Tibial artery (tissue), 4 donors: ENCODE measurements around the gene FAM241A.

ENCODE experiments used
- DNase-seq, 2 donors: peaks; one replicate each; pipeline ENCODE4 v3.0.0-alpha.2; 2019
- H3K27ac ChIP-seq, 2 donors: fragments of 200-600 bp; sonication (generic) in 1 of 2; 1 replicate in 1 of 2; 2 replicates in 1 of 2; pipeline ENCODE4 v1.5.1; 2018 to 2019; ENCODE audit warnings: mild to moderate bottlenecking in 1 of 2
- H3K27me3 ChIP-seq, 2 donors: fragments of 200-600 bp; sonication (generic) in 1 of 2; one replicate each; pipeline versions ENCODE4 v1.5.1 to v1.6.0; 2016 to 2019
- H3K36me3 ChIP-seq, 3 donors: fragments of 200-600 bp; sonication (generic) in 2 of 3; one replicate each; pipeline ENCODE4 v1.5.1; 2016 to 2019; ENCODE audit warnings: mild to moderate bottlenecking in 2 of 3
- H3K4me1 ChIP-seq, 4 donors: fragments of 200-600 bp; sonication (generic) in 2 of 4; 1 replicate in 3 of 4; 2 replicates in 1 of 4; pipeline ENCODE4 v1.5.1; 2016 to 2019
- H3K4me3 ChIP-seq, 2 donors: fragments of 200-600 bp; sonication (generic) in 1 of 2; 1 replicate in 1 of 2; 2 replicates in 1 of 2; pipeline ENCODE4 v1.5.1; 2018 to 2019; ENCODE audit warnings: mild to moderate bottlenecking in 2 of 2
- H3K9me3 ChIP-seq, 3 donors: fragments of 200-600 bp; sonication (generic) in 1 of 3; one replicate each; pipeline ENCODE4 v1.5.1; 2016 to 2019
- intact Hi-C: fragments of 100-400 bp; cut with DNase I; formaldehyde crosslinking; loops from one replicate; pipeline ENCODE4 v1.15.0; 2023; ENCODE audit warnings: low total_unique reads
- TF ChIP-seq, protein P1 (sequence below), 2 experiments: fragments of 200-600 bp in 1 of 2; fragments of 450-650 bp in 1 of 2; IDR thresholded peaks; one replicate each; pipeline ENCODE4 v1.5.1; 2017 to 2019; ENCODE audit warnings: antibody characterized with exemption in 2 of 2, mild to moderate bottlenecking in 1 of 2, moderate library complexity in 1 of 2

FAM241A gene

DNA sequence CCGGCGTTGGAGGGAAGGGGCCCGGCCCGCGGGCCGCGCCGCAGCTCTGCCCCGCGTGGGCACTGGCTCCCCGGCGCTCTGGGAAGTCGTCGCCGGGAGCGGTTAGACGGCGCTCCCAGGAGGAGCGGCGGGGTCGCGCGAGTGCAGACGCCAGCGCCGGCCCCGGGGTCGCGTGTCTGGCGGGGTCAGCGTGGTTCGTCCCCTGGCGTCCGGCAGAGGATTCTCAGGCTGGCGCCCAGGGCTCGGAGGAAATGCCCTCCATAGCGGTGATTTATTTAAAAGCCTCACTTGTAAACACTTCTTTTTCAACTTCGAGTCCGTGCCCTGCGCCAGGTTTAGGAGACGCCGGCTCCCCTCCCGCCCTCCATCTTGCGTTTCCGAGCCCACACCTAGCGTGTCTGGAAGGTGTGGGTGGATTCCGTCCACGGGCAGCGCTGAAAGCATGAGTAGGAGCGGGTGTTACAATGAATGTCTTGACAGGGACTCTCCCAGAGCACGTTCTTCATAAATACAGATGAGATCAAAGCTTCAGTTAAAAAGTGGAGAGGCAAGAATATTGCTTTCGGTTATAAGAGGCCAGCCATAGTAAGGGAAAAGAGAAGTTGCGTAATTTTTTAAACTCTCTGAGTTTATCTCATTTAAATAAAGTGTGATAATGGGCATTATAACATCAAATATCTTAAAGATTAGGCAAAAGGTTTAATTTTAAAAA lies 692 bp downstream of the FAM241A start:
- intact Hi-C loops, result loop anchor here (2.0 kb wide), 1 partner anchor 85 kb away; the partner anchor contains the start of gene AP1AR
- Histone ChIP-seq H3K27ac (peak overlapping the region; percentile 76 to 90), H3K4me1 (peaks cover 0 to 24% (median 5%) of the 10 kb centered on the region in 4 donors), H3K36me3 (no peaks in the 10 kb centered on the region), H3K9me3 (no peaks in the 10 kb centered on the region), H3K27me3 (no peaks in the 10 kb centered on the region), H3K4me3 (peak overlapping the region; percentile 76 to 87)
- DNase-seq, result peak; percentile 36 to 72
- TF ChIP-seq, protein P1, sequence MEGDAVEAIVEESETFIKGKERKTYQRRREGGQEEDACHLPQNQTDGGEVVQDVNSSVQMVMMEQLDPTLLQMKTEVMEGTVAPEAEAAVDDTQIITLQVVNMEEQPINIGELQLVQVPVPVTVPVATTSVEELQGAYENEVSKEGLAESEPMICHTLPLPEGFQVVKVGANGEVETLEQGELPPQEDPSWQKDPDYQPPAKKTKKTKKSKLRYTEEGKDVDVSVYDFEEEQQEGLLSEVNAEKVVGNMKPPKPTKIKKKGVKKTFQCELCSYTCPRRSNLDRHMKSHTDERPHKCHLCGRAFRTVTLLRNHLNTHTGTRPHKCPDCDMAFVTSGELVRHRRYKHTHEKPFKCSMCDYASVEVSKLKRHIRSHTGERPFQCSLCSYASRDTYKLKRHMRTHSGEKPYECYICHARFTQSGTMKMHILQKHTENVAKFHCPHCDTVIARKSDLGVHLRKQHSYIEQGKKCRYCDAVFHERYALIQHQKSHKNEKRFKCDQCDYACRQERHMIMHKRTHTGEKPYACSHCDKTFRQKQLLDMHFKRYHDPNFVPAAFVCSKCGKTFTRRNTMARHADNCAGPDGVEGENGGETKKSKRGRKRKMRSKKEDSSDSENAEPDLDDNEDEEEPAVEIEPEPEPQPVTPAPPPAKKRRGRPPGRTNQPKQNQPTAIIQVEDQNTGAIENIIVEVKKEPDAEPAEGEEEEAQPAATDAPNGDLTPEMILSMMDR (IDR thresholded peaks at IDR 0.05), result peak in 1 of 2 experiments; percentile 30

DNA sequence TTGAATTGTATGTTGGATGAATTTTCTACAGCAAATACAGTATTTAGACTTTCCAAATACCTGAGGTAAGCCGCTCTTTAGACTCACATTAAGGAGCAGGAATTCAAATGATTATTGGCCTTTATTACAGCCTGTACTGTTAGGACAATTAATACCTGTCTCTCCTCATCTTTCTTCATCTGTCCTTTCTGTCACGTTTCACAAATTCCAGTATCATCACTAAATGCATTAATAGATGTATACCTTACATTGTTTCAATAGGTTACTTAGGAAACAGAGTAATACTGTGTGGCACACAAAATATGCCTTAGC lies 1.2 kb downstream of the FAM241A start:
- intact Hi-C loops, result no loop called here
- peak overlapping the region; percentile 76 to 87 for H3K4me3 ChIP-seq
- H3K4me1 ChIP-seq, result peaks cover 0 to 24% (median 5%) of the 10 kb centered on the region in 4 donors
- H3K36me3 ChIP-seq, result no peaks in the 10 kb centered on the region
- H3K9me3 ChIP-seq, result no peaks in the 10 kb centered on the region
- H3K27ac ChIP-seq, result peak overlapping the region; percentile 76 to 90
- TF ChIP-seq, protein P1 (IDR thresholded peaks at IDR 0.05), result no peak
- H3K27me3 ChIP-seq, result no peaks in the 10 kb centered on the region
- DNase-seq, result no peak

DNA sequence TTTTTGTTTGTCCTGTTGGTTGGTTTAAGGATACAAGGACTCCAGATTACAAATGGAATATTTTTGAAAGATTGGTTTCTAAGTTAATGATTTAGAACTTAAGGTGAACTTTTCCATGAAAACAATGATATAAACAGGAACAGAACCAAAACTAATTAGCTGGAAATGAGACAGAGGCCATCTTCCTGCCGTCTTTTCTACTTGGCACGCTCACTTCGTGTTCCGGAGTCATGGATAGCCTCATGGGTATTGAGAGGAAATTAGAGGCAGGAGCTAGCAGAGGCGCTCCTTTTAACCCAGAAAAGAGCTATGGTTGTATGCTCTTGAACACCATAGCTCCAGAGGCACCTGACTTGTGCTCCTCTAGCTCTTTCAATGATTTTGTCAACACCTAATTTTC lies 2.4 kb downstream of the FAM241A start:
- Histone ChIP-seq H3K27ac (no peak overlapping the region), H3K4me3 (no peak overlapping the region), H3K36me3 (no peaks in the 10 kb centered on the region), H3K9me3 (no peaks in the 10 kb centered on the region), H3K4me1 (peaks cover 0 to 24% (median 5%) of the 10 kb centered on the region in 4 donors), H3K27me3 (no peaks in the 10 kb centered on the region)
- TF ChIP-seq, protein P1 (IDR thresholded peaks at IDR 0.05), result no peak
- DNase-seq, result no peak
- intact Hi-C loops, result no loop called here

DNA sequence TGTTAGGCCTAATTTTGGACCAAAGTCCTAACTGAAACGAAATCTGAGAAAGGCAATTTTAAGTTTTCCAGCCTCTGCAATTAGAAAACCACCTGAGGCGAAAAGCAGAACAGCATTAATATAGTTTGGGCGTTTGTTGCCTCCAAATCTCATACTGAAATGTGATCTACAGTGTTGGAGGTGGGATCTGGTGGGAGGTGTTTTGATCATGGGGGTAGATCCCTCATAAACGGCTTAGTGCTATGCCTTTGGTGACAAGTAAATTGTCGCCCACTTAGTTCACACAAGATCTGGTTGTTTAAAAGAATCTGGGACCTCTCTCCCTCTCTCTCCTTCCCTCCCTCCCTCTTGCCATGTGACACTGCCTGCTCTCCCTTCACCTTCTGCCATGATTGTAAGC lies 5.7 kb downstream of the FAM241A start:
- DNase-seq, result no peak
- TF ChIP-seq, protein P1 (IDR thresholded peaks at IDR 0.05), result no peak
- Histone ChIP-seq H3K4me1 (peaks cover 0 to 24% (median 5%) of the 10 kb centered on the region in 4 donors), H3K27ac (no peak overlapping the region), H3K36me3 (no peaks in the 10 kb centered on the region), H3K4me3 (no peak overlapping the region), H3K9me3 (no peaks in the 10 kb centered on the region), H3K27me3 (no peaks in the 10 kb centered on the region)
- intact Hi-C loops, result no loop called here

DNA sequence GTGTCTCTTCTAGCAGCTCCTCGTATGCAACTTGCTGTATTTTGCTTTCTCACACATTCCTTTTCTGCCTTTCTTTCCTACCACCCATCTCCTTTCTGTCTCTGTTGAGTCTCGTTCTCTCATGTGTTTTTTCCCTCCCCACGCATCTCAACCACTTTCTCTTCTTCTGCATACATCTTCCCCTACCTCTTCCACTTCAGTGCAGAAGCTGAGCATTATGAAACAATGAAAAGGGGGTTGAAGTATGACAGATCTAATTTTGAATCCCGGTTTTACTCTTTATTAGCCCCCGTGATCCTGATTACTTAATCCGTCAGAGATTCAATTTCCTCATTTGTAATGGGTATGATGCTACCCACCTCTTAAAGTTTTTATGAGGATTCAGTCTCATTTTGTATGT lies 7.3 kb downstream of the FAM241A start:
- Histone ChIP-seq H3K36me3 (no peaks in the 10 kb centered on the region), H3K4me3 (no peak overlapping the region), H3K27ac (no peak overlapping the region), H3K4me1 (peaks cover 0 to 9% (median 0%) of the 10 kb centered on the region in 4 donors), H3K9me3 (no peaks in the 10 kb centered on the region), H3K27me3 (no peaks in the 10 kb centered on the region)
- DNase-seq, result no peak
- intact Hi-C loops, result no loop called here
- TF ChIP-seq, protein P1 (IDR thresholded peaks at IDR 0.05), result no peak
